ENCODE data around the gene LGI2.

Gene LGI2

GRCh38 chr4:25011135-25011866 is 19.4 kb downstream of the LGI2 start:
- Histone ChIP-seq H3K4me3 (ENCODE audit: low read length, poor library complexity, severe bottlenecking) (no peak overlapping the region), H3K4me2 (ENCODE audit: low read depth, low read length, poor library complexity, severe bottlenecking) (no peak overlapping the region), H3K79me2 (ENCODE audit: insufficient read depth, low read length) (no peaks in the 10 kb centered on the region), H3K4me1 (ENCODE audit: insufficient read depth, low read length, poor library complexity, severe bottlenecking) (no peaks in the 10 kb centered on the region), H4K20me1 (ENCODE audit: insufficient read depth, low read length, poor library complexity, severe bottlenecking) (no peaks in the 10 kb centered on the region), H2AFZ (ENCODE audit: low read length) (no peak overlapping the region), H3K27me3 (ENCODE audit: insufficient read depth, low read length, poor library complexity, severe bottlenecking) (no peaks in the 10 kb centered on the region), H3K9me3 (ENCODE audit: insufficient read depth, low read depth, low read length) (peaks cover 3% of the 10 kb centered on the region; the same call in 1 of the 2 replicates), H3K9me2 (replicated peaks; ENCODE audit: low read depth, low read length) (no peaks in the 10 kb centered on the region), H3K36me3 (ENCODE audit: insufficient read depth, low read length) (no peaks in the 10 kb centered on the region), H3K9ac (ENCODE audit: low read depth, low read length, poor library complexity, severe bottlenecking) (no peak overlapping the region), H3F3A (ENCODE audit: low read depth) (no peaks in the 10 kb centered on the region)
- TF ChIP-seq EZH2phosphoT487 (IDR thresholded peaks at IDR 0.05; ENCODE audit: borderline replicate concordance) (no peak), CTCF (conservative IDR thresholded peaks at IDR 0.05; ENCODE audit: low read length) (no peak)

- H3K9ac ChIP-seq (ENCODE audit: low read depth, low read length, poor library complexity, severe bottlenecking) = no peak overlapping the region
Observed at GRCh38 chr4:25007598-25007997, 23.1 kb downstream of the LGI2 start.

GRCh38 chr4:25002681-25003080 is 28.1 kb downstream of the LGI2 start:
- no peak overlapping the region for H3K9ac ChIP-seq (ENCODE audit: low read depth, low read length, poor library complexity, severe bottlenecking)
- TF ChIP-seq EZH2phosphoT487 (IDR thresholded peaks at IDR 0.05; ENCODE audit: borderline replicate concordance) (no peak), CTCF (conservative IDR thresholded peaks at IDR 0.05; ENCODE audit: low read length) (no peak)
- peaks cover 2% of the 10 kb centered on the region; the same call in 1 of the 2 replicates for H3K9me3 ChIP-seq (ENCODE audit: insufficient read depth, low read depth, low read length)
- no peak overlapping the region for H3K4me3 ChIP-seq (ENCODE audit: low read length, poor library complexity, severe bottlenecking)
- H3K27me3 ChIP-seq (ENCODE audit: insufficient read depth, low read length, poor library complexity, severe bottlenecking) = no peaks in the 10 kb centered on the region
- no peaks in the 10 kb centered on the region for H3K36me3 ChIP-seq (ENCODE audit: insufficient read depth, low read length)
- H3F3A ChIP-seq (ENCODE audit: low read depth) = no peaks in the 10 kb centered on the region
- no peaks in the 10 kb centered on the region for H3K4me1 ChIP-seq (ENCODE audit: insufficient read depth, low read length, poor library complexity, severe bottlenecking)
- H4K20me1 ChIP-seq (ENCODE audit: insufficient read depth, low read length, poor library complexity, severe bottlenecking) = no peaks in the 10 kb centered on the region
- no peaks in the 10 kb centered on the region for H3K9me2 ChIP-seq (replicated peaks; ENCODE audit: low read depth, low read length)
- H3K4me2 ChIP-seq (ENCODE audit: low read depth, low read length, poor library complexity, severe bottlenecking) = no peak overlapping the region
- no peak overlapping the region for H2AFZ ChIP-seq (ENCODE audit: low read length)
- H3K79me2 ChIP-seq (ENCODE audit: insufficient read depth, low read length) = no peaks in the 10 kb centered on the region

More at GRCh38 chr4:25007598-25007997, 23.1 kb downstream of the LGI2 start:
- Histone ChIP-seq H3K4me2 (ENCODE audit: low read depth, low read length, poor library complexity, severe bottlenecking) (no peak overlapping the region), H2AFZ (ENCODE audit: low read length) (no peak overlapping the region), H3K79me2 (ENCODE audit: insufficient read depth, low read length) (no peaks in the 10 kb centered on the region), H3K27me3 (ENCODE audit: insufficient read depth, low read length, poor library complexity, severe bottlenecking) (no peaks in the 10 kb centered on the region), H3K36me3 (ENCODE audit: insufficient read depth, low read length) (no peaks in the 10 kb centered on the region), H3F3A (ENCODE audit: low read depth) (no peaks in the 10 kb centered on the region), H3K9me3 (ENCODE audit: insufficient read depth, low read depth, low read length) (peaks cover 5% of the 10 kb centered on the region; the same call in 1 of the 2 replicates), H4K20me1 (ENCODE audit: insufficient read depth, low read length, poor library complexity, severe bottlenecking) (no peaks in the 10 kb centered on the region), H3K4me3 (ENCODE audit: low read length, poor library complexity, severe bottlenecking) (no peak overlapping the region), H3K4me1 (ENCODE audit: insufficient read depth, low read length, poor library complexity, severe bottlenecking) (no peaks in the 10 kb centered on the region), H3K9me2 (replicated peaks; ENCODE audit: low read depth, low read length) (no peaks in the 10 kb centered on the region)
- TF ChIP-seq CTCF (conservative IDR thresholded peaks at IDR 0.05; ENCODE audit: low read length) (no peak), EZH2phosphoT487 (IDR thresholded peaks at IDR 0.05; ENCODE audit: borderline replicate concordance) (no peak)
